Measurements from ENCODE around the gene DYNLT3. TPM values are rescaled to one million over a fixed set of nuclear protein-coding genes. Genes with fewer than 3 reads are reported as not detected.

Gene DYNLT3
- total and polyA plus RNA-seq, 3 experiments from 2014 or later: 17.2 to 44.9 (median 20.5) TPM

DNA sequence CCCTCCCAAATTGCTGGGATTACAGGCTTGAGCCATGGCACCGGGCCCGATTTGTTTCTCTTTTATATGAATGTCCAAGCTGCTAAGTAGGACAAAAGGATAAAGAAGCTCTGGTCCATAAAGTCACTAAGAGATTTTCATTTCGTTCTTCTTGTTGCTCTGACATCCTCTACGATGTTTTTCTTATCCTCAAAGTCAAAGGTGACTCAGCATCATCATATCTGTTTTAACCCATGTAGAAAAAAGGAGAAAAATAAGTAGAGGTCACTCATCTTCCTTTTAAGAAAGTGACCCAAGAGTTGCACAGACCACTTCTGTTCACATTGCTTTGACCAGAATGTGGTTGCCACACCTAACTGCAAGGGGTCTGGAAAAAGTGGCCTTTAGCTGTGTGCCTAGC lies 29.3 kb upstream of the DYNLT3 start:
- ChIA-PET CTCF (no interaction called here), POLR2A (no interaction called here)
- H3K36me3 Mint-ChIP-seq: no peaks in the 10 kb centered on the region
- Histone ChIP-seq H3K27me3 (ENCODE audit: insufficient read depth, low read length, poor library complexity, severe bottlenecking) (no peaks in the 10 kb centered on the region), H3K4me1 (ENCODE audit: insufficient read depth, low read length) (no peaks in the 10 kb centered on the region), H3K4me3 (ENCODE audit: low read length) (no peak overlapping the region), H3K9me3 (ENCODE audit: low read length) (no peaks in the 10 kb centered on the region), H3K36me3 (ENCODE audit: insufficient read depth, low read length) (no peaks in the 10 kb centered on the region), H3K27ac (ENCODE audit: low read depth, low read length) (no peak overlapping the region)
- peaks cover 7 to 20% of the 10 kb centered on the region in 2 donors for H3K27me3 Mint-ChIP-seq
- no peak overlapping the region for H3K4me3 Mint-ChIP-seq
- no peaks in the 10 kb centered on the region for H3K9me3 Mint-ChIP-seq
- H3K27ac Mint-ChIP-seq: no peak overlapping the region
- no peaks in the 10 kb centered on the region for H3K4me1 Mint-ChIP-seq
- DNase-seq: no peak

DNA sequence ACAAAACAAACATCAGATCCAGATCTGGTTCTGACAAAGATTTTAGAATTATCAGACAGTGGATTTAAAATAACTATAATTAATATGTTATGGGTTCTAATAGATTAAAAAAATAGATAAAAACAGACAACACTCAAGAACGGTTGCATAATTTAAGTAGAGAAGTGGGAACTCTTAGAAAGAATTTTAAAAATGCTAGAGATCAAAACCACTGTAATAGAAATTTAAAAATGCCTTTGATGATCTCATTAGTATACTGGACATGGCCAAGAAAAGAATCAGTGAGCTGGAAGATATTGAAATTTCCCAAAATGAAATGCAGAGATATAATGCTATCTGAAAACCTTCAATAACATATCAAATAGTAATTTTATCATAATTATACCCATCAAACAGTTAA lies 28.3 kb upstream of the DYNLT3 start:
- no peaks in the 10 kb centered on the region for H3K9me3 Mint-ChIP-seq
- POLR2A ChIA-PET: no interaction called here
- CTCF ChIA-PET: no interaction called here

DNA sequence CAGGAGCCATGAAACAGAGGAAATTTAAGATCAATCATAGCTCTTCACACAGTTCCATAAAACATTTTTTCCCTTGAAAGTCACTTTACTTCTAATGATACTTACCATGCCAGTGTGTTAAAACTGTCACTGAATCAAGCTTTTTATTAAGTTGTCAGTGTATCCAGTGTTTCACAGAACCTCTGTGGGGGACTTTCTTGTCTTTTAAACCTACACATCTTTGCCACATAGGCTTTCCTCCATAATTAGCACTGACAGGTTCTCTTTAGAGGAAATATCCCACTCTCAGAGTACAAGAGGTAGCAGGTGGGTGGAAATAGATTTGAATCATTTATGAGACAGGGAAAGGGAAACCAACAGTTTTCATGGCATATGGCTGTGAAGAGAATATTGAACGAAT lies 25.8 kb upstream of the DYNLT3 start:
- CTCF ChIA-PET: no interaction called here

More for the DNA sequence above, 28.3 kb upstream of the DYNLT3 start:
- no peak overlapping the region for H3K4me3 ChIP-seq (ENCODE audit: low read length)
- Mint-ChIP-seq H3K27ac (no peak overlapping the region), H3K4me3 (no peak overlapping the region), H3K36me3 (no peaks in the 10 kb centered on the region), H3K27me3 (peaks cover 7 to 16% of the 10 kb centered on the region in 2 donors), H3K4me1 (no peaks in the 10 kb centered on the region)
- H3K36me3 ChIP-seq (ENCODE audit: insufficient read depth, low read length): no peaks in the 10 kb centered on the region
- no peaks in the 10 kb centered on the region for H3K27me3 ChIP-seq (ENCODE audit: insufficient read depth, low read length, poor library complexity, severe bottlenecking)
- no peaks in the 10 kb centered on the region for H3K9me3 ChIP-seq (ENCODE audit: low read length)
- H3K27ac ChIP-seq (ENCODE audit: low read depth, low read length): no peak overlapping the region
- no peaks in the 10 kb centered on the region for H3K4me1 ChIP-seq (ENCODE audit: insufficient read depth, low read length)
- DNase-seq: no peak

DNA sequence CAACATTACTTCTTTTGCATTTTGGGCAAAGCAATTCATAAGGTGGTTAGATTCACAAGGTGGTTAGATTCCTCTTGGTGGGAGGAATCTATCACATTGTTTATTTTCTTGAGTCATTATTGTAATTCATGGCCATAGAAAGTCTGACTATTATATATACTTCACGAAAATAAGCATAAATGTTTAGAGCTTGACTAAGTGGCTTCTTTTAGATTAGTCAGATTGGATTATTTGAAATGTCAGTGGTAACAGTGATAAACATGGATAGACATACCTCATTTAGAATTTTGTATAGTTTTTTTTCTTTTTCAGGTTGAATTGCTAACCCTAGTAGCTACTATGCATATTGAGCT lies 24.9 kb upstream of the DYNLT3 start:
- DNase-seq: no peak
- peaks cover 5 to 13% (median 11%) of the 10 kb centered on the region in 3 donors for H3K4me1 Mint-ChIP-seq
- Histone ChIP-seq H3K27me3 (ENCODE audit: insufficient read depth, low read length, poor library complexity, severe bottlenecking) (no peaks in the 10 kb centered on the region), H3K9me3 (ENCODE audit: low read length) (no peaks in the 10 kb centered on the region), H3K27ac (ENCODE audit: low read depth, low read length) (no peak overlapping the region), H3K4me1 (ENCODE audit: insufficient read depth, low read length) (no peaks in the 10 kb centered on the region), H3K4me3 (ENCODE audit: low read length) (no peak overlapping the region), H3K36me3 (ENCODE audit: insufficient read depth, low read length) (no peaks in the 10 kb centered on the region)
- ChIA-PET POLR2A (no interaction called here), CTCF (no interaction called here)
- peaks cover 0 to 4% (median 2%) of the 10 kb centered on the region in 5 donors for H3K9me3 Mint-ChIP-seq
- no peak overlapping the region for H3K4me3 Mint-ChIP-seq
- no peak overlapping the region for H3K27ac Mint-ChIP-seq
- peaks cover 9 to 13% of the 10 kb centered on the region in 2 donors for H3K27me3 Mint-ChIP-seq
- H3K36me3 Mint-ChIP-seq: peaks cover 0 to under 1% (median 0%) of the 10 kb centered on the region in 3 donors

More for the DNA sequence above, 25.8 kb upstream of the DYNLT3 start:
- Mint-ChIP-seq H3K4me1 (peaks cover 0 to 4% (median 1%) of the 10 kb centered on the region in 3 donors), H3K4me3 (no peak overlapping the region), H3K27ac (no peak overlapping the region), H3K9me3 (peaks cover 0 to 4% (median 2%) of the 10 kb centered on the region in 5 donors), H3K27me3 (peaks cover 9 to 13% of the 10 kb centered on the region in 2 donors), H3K36me3 (no peaks in the 10 kb centered on the region)
- H3K27ac ChIP-seq (ENCODE audit: low read depth, low read length): no peak overlapping the region
- H3K27me3 ChIP-seq (ENCODE audit: insufficient read depth, low read length, poor library complexity, severe bottlenecking): no peaks in the 10 kb centered on the region
- DNase-seq: no peak
- no peak overlapping the region for H3K4me3 ChIP-seq (ENCODE audit: low read length)
- no peaks in the 10 kb centered on the region for H3K4me1 ChIP-seq (ENCODE audit: insufficient read depth, low read length)
- H3K36me3 ChIP-seq (ENCODE audit: insufficient read depth, low read length): no peaks in the 10 kb centered on the region
- no peaks in the 10 kb centered on the region for H3K9me3 ChIP-seq (ENCODE audit: low read length)
- POLR2A ChIA-PET: no interaction called here

DNA sequence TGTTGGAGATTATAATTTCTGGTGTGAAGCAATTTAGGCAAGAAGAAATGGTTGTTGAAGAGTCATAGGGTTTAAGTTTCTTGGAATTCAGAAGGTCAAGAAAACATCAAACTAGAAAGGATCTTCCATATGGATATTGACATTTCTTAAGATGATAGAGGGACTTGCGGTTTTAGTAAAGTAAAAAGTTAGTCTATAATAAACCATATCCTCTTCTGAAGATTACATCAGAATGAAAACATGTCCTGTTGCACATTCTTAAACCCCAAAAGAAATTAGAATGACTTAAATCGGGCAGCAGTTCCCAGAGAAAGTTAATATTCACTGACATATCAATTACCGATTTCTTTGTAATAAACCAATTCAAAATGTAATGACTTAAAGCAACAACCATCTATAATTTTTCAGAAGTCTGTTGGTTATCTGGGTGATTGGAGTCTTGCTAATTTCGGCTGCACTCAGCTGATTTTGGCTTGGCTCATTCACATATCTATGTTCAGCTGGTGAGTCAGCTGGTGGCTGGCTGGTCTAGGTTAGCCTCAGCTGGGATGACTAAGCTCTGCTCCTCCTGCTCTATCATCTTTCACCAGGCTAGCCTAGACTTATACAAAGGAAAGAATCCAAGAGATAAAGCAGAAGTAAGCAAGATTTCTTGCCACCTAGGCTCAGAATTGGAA lies 24.4 kb upstream of the DYNLT3 start:
- H3K4me3 ChIP-seq (ENCODE audit: low read length): no peak overlapping the region
- H3K27me3 Mint-ChIP-seq: peaks cover 10 to 11% of the 10 kb centered on the region in 2 donors
- H3K36me3 ChIP-seq (ENCODE audit: insufficient read depth, low read length): no peaks in the 10 kb centered on the region
- POLR2A ChIA-PET: no interaction called here
- no peak overlapping the region for H3K4me3 Mint-ChIP-seq
- H3K4me1 ChIP-seq (ENCODE audit: insufficient read depth, low read length): no peaks in the 10 kb centered on the region
- CTCF ChIA-PET: no interaction called here
- no peak for DNase-seq
- H3K36me3 Mint-ChIP-seq: peaks cover 0 to 6% (median 0%) of the 10 kb centered on the region in 3 donors
- H3K9me3 Mint-ChIP-seq: peaks cover 0 to 6% (median 4%) of the 10 kb centered on the region in 5 donors
- no peak overlapping the region for H3K27ac Mint-ChIP-seq
- H3K27me3 ChIP-seq (ENCODE audit: insufficient read depth, low read length, poor library complexity, severe bottlenecking): no peaks in the 10 kb centered on the region
- no peak overlapping the region for H3K27ac ChIP-seq (ENCODE audit: low read depth, low read length)
- peaks cover 7 to 17% (median 14%) of the 10 kb centered on the region in 3 donors for H3K4me1 Mint-ChIP-seq
- H3K9me3 ChIP-seq (ENCODE audit: low read length): no peaks in the 10 kb centered on the region

DNA sequence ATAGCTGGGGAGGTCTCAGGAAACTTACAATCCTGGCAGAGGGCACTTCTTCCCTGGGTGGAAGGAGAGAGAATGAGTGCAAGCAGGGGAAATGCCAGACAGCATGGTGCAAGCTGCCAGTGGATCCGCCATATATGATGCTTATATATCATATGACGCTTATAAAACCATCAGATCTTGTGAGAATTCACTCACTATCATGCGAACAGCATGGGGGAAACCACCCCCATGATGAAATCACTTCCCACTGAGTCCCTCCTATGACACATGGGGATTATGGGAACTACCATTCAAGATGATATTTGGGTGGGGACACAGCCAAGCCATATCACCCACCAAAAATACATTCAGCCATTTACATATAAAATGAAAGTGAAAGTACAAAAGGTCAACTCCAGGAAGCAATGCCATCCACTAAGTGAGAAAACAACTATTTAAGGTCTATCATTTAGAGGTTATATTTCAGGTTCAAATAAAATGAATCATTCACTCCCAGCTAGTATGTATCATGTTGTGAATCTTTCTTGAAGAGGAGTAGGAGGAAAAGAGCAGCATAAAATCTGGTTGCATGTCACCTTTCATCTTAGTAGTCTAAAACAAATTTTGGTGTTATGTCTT lies 20.3 kb upstream of the DYNLT3 start:
- ChIA-PET POLR2A (no interaction called here), CTCF (no interaction called here)
- no peak for DNase-seq
- H3K4me3 Mint-ChIP-seq: peak overlapping the region in 5 of 7 donors; percentile 3 to 48 (median 7)
- no peak overlapping the region for H3K4me3 ChIP-seq (ENCODE audit: low read length)
- H3K9me3 Mint-ChIP-seq: peaks cover 0 to 6% (median 4%) of the 10 kb centered on the region in 5 donors
- no peaks in the 10 kb centered on the region for H3K4me1 ChIP-seq (ENCODE audit: insufficient read depth, low read length)
- H3K27ac ChIP-seq (ENCODE audit: low read depth, low read length): no peak overlapping the region
- H3K27ac Mint-ChIP-seq: no peak overlapping the region
- H3K27me3 ChIP-seq (ENCODE audit: insufficient read depth, low read length, poor library complexity, severe bottlenecking): no peaks in the 10 kb centered on the region
- H3K36me3 Mint-ChIP-seq: peaks cover 0 to 6% (median 0%) of the 10 kb centered on the region in 3 donors
- H3K4me1 Mint-ChIP-seq: peaks cover 7 to 17% (median 14%) of the 10 kb centered on the region in 3 donors
- no peaks in the 10 kb centered on the region for H3K36me3 ChIP-seq (ENCODE audit: insufficient read depth, low read length)
- peaks cover 10 to 19% of the 10 kb centered on the region in 2 donors for H3K27me3 Mint-ChIP-seq
- no peaks in the 10 kb centered on the region for H3K9me3 ChIP-seq (ENCODE audit: low read length)

DNA sequence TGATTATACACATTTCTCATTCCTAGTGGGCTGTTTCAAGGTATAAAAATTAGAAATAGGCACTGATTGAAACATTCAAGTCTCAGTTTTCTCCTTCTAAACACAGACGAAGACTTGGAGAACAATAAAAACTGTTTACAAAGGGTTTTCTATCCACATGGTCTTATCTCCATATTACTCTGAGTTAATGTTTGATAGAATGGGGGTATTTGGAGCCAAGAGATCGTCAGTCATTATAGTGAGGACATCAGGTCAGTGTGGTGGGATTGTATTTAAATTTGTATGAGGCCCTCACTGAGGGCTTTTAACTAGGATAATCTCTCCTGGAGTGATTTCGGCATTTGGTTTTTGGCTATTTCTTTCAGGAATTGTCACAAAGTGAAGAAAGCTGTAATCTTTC lies 16.4 kb upstream of the DYNLT3 start:
- H3K36me3 ChIP-seq (ENCODE audit: insufficient read depth, low read length): no peaks in the 10 kb centered on the region
- POLR2A ChIA-PET: no interaction called here
- H3K27me3 Mint-ChIP-seq: peaks cover 9 to 28% of the 10 kb centered on the region in 2 donors
- H3K4me3 Mint-ChIP-seq: no peak overlapping the region
- H3K9me3 ChIP-seq (ENCODE audit: low read length): no peaks in the 10 kb centered on the region
- H3K27ac Mint-ChIP-seq: no peak overlapping the region
- no peaks in the 10 kb centered on the region for H3K27me3 ChIP-seq (ENCODE audit: insufficient read depth, low read length, poor library complexity, severe bottlenecking)
- no peak overlapping the region for H3K27ac ChIP-seq (ENCODE audit: low read depth, low read length)
- peaks cover 0 to 4% (median 0%) of the 10 kb centered on the region in 5 donors for H3K9me3 Mint-ChIP-seq
- no peak for DNase-seq
- peaks cover 0 to 6% (median 0%) of the 10 kb centered on the region in 3 donors for H3K36me3 Mint-ChIP-seq
- CTCF ChIA-PET: no interaction called here
- no peaks in the 10 kb centered on the region for H3K4me1 ChIP-seq (ENCODE audit: insufficient read depth, low read length)
- H3K4me3 ChIP-seq (ENCODE audit: low read length): no peak overlapping the region
- peaks cover 7 to 17% (median 14%) of the 10 kb centered on the region in 3 donors for H3K4me1 Mint-ChIP-seq

DNA sequence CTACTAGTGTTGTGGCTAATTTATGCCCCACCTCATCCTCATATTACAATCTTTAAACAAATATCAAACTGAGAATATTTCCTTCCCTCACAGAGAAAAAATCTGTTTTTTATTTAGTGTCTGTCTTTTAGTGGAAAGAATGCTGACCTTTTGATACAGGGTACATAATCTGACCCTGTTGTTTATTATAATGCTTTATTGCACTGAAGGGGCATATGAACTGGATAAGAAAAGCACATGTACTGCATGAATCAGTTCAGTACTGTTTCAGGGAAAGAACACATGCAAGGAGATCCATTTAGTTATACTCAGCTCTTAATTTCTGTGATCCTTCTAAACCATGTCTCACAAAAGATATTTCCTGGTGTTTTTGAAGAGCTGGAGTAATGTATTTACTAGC lies 15.5 kb upstream of the DYNLT3 start:
- Mint-ChIP-seq H3K36me3 (peaks cover 0 to 6% (median 0%) of the 10 kb centered on the region in 3 donors), H3K27ac (no peak overlapping the region), H3K9me3 (peaks cover 0 to 4% (median 0%) of the 10 kb centered on the region in 5 donors), H3K4me1 (peaks cover 6 to 10% (median 9%) of the 10 kb centered on the region in 3 donors), H3K4me3 (no peak overlapping the region), H3K27me3 (peaks cover 6 to 28% of the 10 kb centered on the region in 2 donors)
- no peak for DNase-seq
- ChIA-PET POLR2A (no interaction called here), CTCF (no interaction called here)
- Histone ChIP-seq H3K4me3 (ENCODE audit: low read length) (no peak overlapping the region), H3K9me3 (ENCODE audit: low read length) (no peaks in the 10 kb centered on the region), H3K4me1 (ENCODE audit: insufficient read depth, low read length) (no peaks in the 10 kb centered on the region), H3K27ac (ENCODE audit: low read depth, low read length) (no peak overlapping the region), H3K36me3 (ENCODE audit: insufficient read depth, low read length) (no peaks in the 10 kb centered on the region), H3K27me3 (ENCODE audit: insufficient read depth, low read length, poor library complexity, severe bottlenecking) (no peaks in the 10 kb centered on the region)

Data from CD8-positive, alpha-beta memory T cell (primary cell).